ENCODE results near the gene RBFOX1.

Gene RBFOX1

GRCh38 chr16:7404217-7404616 lies 71.6 kb downstream of the RBFOX1 start:
- DNase-seq = no peak
- H3K36me3 ChIP-seq (replicated peaks) = no peaks in the 10 kb centered on the region
- H3K4me3 ChIP-seq (ENCODE audit: low read depth, low read length) = no peak overlapping the region
- no peak for TF ChIP-seq CTCF (IDR thresholded peaks at IDR 0.05; ENCODE audit: low read depth, low read length, missing control alignments)
- in situ Hi-C loops (cut with HindIII; ENCODE audit: low pct_ligation_motif_present, low sequenced_read_pairs) = no loop called here
- no peaks in the 10 kb centered on the region for H3K27me3 ChIP-seq (replicated peaks)
- no peak overlapping the region for H3K27ac ChIP-seq

- H3K27me3 ChIP-seq (replicated peaks) = no peaks in the 10 kb centered on the region
- no peak for DNase-seq
- no peak for TF ChIP-seq CTCF (IDR thresholded peaks at IDR 0.05; ENCODE audit: low read depth, low read length, missing control alignments)
- no peak overlapping the region for H3K4me3 ChIP-seq (ENCODE audit: low read depth, low read length)
- H3K27ac ChIP-seq = no peak overlapping the region
- H3K36me3 ChIP-seq (replicated peaks) = no peaks in the 10 kb centered on the region
- in situ Hi-C loops (cut with HindIII; ENCODE audit: low pct_ligation_motif_present, low sequenced_read_pairs) = no loop called here
These were observed 72.5 kb downstream of the RBFOX1 start for GRCh38 chr16:7405166-7405565.

GRCh38 chr16:7408700-7409365 lies 76.2 kb downstream of the RBFOX1 start:
- H3K27ac ChIP-seq = no peak overlapping the region
- H3K4me3 ChIP-seq (ENCODE audit: low read depth, low read length) = no peak overlapping the region
- DNase-seq = no peak
- no peaks in the 10 kb centered on the region for H3K27me3 ChIP-seq (replicated peaks)
- no peaks in the 10 kb centered on the region for H3K36me3 ChIP-seq (replicated peaks)
- TF ChIP-seq CTCF (IDR thresholded peaks at IDR 0.05; ENCODE audit: low read depth, low read length, missing control alignments) = no peak
- in situ Hi-C loops (cut with HindIII; ENCODE audit: low pct_ligation_motif_present, low sequenced_read_pairs) = no loop called here

- TF ChIP-seq CTCF (IDR thresholded peaks at IDR 0.05; ENCODE audit: low read depth, low read length, missing control alignments) = no peak
- no peak for DNase-seq
- in situ Hi-C loops (cut with HindIII; ENCODE audit: low pct_ligation_motif_present, low sequenced_read_pairs) = no loop called here
- H3K27ac ChIP-seq = no peak overlapping the region
- H3K4me3 ChIP-seq (ENCODE audit: low read depth, low read length) = no peak overlapping the region
- no peaks in the 10 kb centered on the region for H3K36me3 ChIP-seq (replicated peaks)
- no peaks in the 10 kb centered on the region for H3K27me3 ChIP-seq (replicated peaks)
These were observed 86.8 kb downstream of the RBFOX1 start for GRCh38 chr16:7419441-7419840.

GRCh38 chr16:7420079-7420478 lies 87.4 kb downstream of the RBFOX1 start:
- no peaks in the 10 kb centered on the region for H3K36me3 ChIP-seq (replicated peaks)
- TF ChIP-seq CTCF (IDR thresholded peaks at IDR 0.05; ENCODE audit: low read depth, low read length, missing control alignments) = no peak
- H3K27ac ChIP-seq = no peak overlapping the region
- in situ Hi-C loops (cut with HindIII; ENCODE audit: low pct_ligation_motif_present, low sequenced_read_pairs) = no loop called here
- no peaks in the 10 kb centered on the region for H3K27me3 ChIP-seq (replicated peaks)
- DNase-seq = no peak
- no peak overlapping the region for H3K4me3 ChIP-seq (ENCODE audit: low read depth, low read length)

- TF ChIP-seq CTCF (IDR thresholded peaks at IDR 0.05; ENCODE audit: low read depth, low read length, missing control alignments) = no peak
- no peak overlapping the region for H3K4me3 ChIP-seq (ENCODE audit: low read depth, low read length)
- no peaks in the 10 kb centered on the region for H3K27me3 ChIP-seq (replicated peaks)
- no peak overlapping the region for H3K27ac ChIP-seq
- in situ Hi-C loops (cut with HindIII; ENCODE audit: low pct_ligation_motif_present, low sequenced_read_pairs) = no loop called here
- H3K36me3 ChIP-seq (replicated peaks) = no peaks in the 10 kb centered on the region
- DNase-seq = no peak
These were observed 88.2 kb downstream of the RBFOX1 start for GRCh38 chr16:7420843-7421242.

All from brain microvascular endothelial cell (primary cell).